IMR-90 (cell line): ENCODE measurements around the gene DLG3. TPM values are rescaled to one million over a fixed set of nuclear protein-coding genes. Genes with fewer than 3 reads are reported as not detected.
A peak's percentile ranks its signal among the peaks of the same experiment; 100 is the strongest.

Experiments used
- ATAC-seq: fragments of 200-7000 bp; cut with Tn5 transposase; 2 replicates; pipeline ENCODE4 v1.9.1; 2020; ENCODE audit warnings: low read depth, mild to moderate bottlenecking, moderate library complexity
- BruUV-seq: library from RNA; stranded (reverse); fragments of 400-500 nt; replicated peaks from 2 replicates; lab custom pipeline; 2021; lab: Mats Ljungman, UMichigan
- CTCF ChIA-PET: fragments of 300-600 bp; formaldehyde crosslinking; extraction: SDS; loops from one replicate; lab custom pipeline; 2021; ENCODE audit warnings: antibody characterized with exemption; lab: Yijun Ruan, JAX
- POLR2A ChIA-PET: fragments of 300-600 bp; sonication (Branson Sonifier 250); formaldehyde crosslinking; loops from one replicate; lab custom pipeline; 2022; ENCODE audit warnings: antibody characterized with exemption; ENCODE audit not compliant: unreplicated experiment; lab: Charles Lee
- DNase-seq: peaks from one replicate; pipeline ENCODE4 v3.0.0; 2013
- H2AFZ ChIP-seq: replicated peaks from 2 replicates; pipeline ENCODE3; 2013; ENCODE audit warnings: low read length, mild to moderate bottlenecking; ENCODE audit not compliant: poor library complexity
- H2AK5ac ChIP-seq: 2 replicates; pipeline ENCODE4 v1.6.1; 2013; ENCODE audit warnings: low read depth, low read length, inconsistent platforms
- H2AK9ac ChIP-seq: replicated peaks from 2 replicates; pipeline ENCODE3; 2013; ENCODE audit warnings: mild to moderate bottlenecking, low read depth, low read length, moderate library complexity; ENCODE audit not compliant: poor library complexity
- H2BK120ac ChIP-seq: 2 replicates; pipeline ENCODE4 v1.6.1; 2013; ENCODE audit warnings: low read depth, low read length, inconsistent platforms
- H2BK15ac ChIP-seq: 3 replicates; pipeline ENCODE4 v1.6.1; 2013; ENCODE audit warnings: low read depth, low read length, inconsistent platforms
- H2BK20ac ChIP-seq: 2 replicates; pipeline ENCODE4 v1.6.1; 2013; ENCODE audit warnings: low read depth, mild to moderate bottlenecking, inconsistent platforms, low read length, moderate library complexity
- H2BK5ac ChIP-seq: 2 replicates; pipeline ENCODE4 v1.6.1; 2013; ENCODE audit warnings: mild to moderate bottlenecking, low read depth, low read length, inconsistent platforms; ENCODE audit not compliant: poor library complexity, severe bottlenecking
- H3K14ac ChIP-seq: replicated peaks from 2 replicates; pipeline ENCODE4 v1.6.1; 2013; ENCODE audit warnings: low read depth, low read length, inconsistent platforms
- H3K18ac ChIP-seq: 2 replicates; pipeline ENCODE4 v1.6.1; 2013; ENCODE audit warnings: low read depth, low read length, control low read depth
- H3K23ac ChIP-seq: 2 replicates; pipeline ENCODE4 v1.6.1; 2013; ENCODE audit warnings: low read depth, low read length, inconsistent platforms
- H3K27ac ChIP-seq: 2 replicates; pipeline ENCODE4 v1.5.1; 2013; ENCODE audit warnings: mild to moderate bottlenecking, control low read depth, low read length; ENCODE audit not compliant: insufficient read depth
- H3K27me3 ChIP-seq: 2 replicates; pipeline ENCODE4 v1.6.1; 2013; ENCODE audit warnings: low read length; ENCODE audit not compliant: control insufficient read depth, insufficient read depth
- H3K36me3 ChIP-seq: 2 replicates; pipeline ENCODE4 v1.6.1; 2013; ENCODE audit warnings: low read length, mixed read lengths; ENCODE audit not compliant: control insufficient read depth, insufficient read depth
- H3K4ac ChIP-seq: 2 replicates; pipeline ENCODE4 v1.6.1; 2013; ENCODE audit warnings: low read depth, low read length, inconsistent platforms
- H3K4me1 ChIP-seq: 2 replicates; pipeline ENCODE4 v1.6.1; 2013; ENCODE audit warnings: low read length, mixed read lengths; ENCODE audit not compliant: control insufficient read depth, insufficient read depth
- H3K4me2 ChIP-seq: 2 replicates; pipeline ENCODE4 v1.6.1; 2013; ENCODE audit warnings: low read depth, mild to moderate bottlenecking, control low read depth, low read length, moderate library complexity
- H3K4me3 ChIP-seq: 2 replicates; pipeline ENCODE4 v1.5.1; 2013; ENCODE audit warnings: low read depth, mild to moderate bottlenecking, control low read depth, low read length, moderate library complexity; ENCODE audit not compliant: insufficient read depth
- H3K56ac ChIP-seq: 2 replicates; pipeline ENCODE4 v1.6.1; 2013; ENCODE audit warnings: low read length, inconsistent platforms; ENCODE audit not compliant: insufficient read depth; ENCODE audit errors: extremely low read depth
- H3K79me1 ChIP-seq, 2 experiments: 2 replicates each; pipeline ENCODE4 v1.6.1; 2013; ENCODE audit warnings: low read length in 2 of 2, inconsistent platforms in 1 of 2, low read depth in 1 of 2
- H3K9ac ChIP-seq: 2 replicates; pipeline ENCODE4 v1.6.1; 2013; ENCODE audit warnings: low read depth, low read length, control low read depth
- H3K9me1 ChIP-seq: 2 replicates; pipeline ENCODE4 v1.6.1; 2013; ENCODE audit warnings: low read length, inconsistent platforms; ENCODE audit not compliant: insufficient read depth
- H3K9me3 ChIP-seq: 2 replicates; pipeline ENCODE4 v1.6.1; 2013; ENCODE audit warnings: low read length; ENCODE audit not compliant: control insufficient read depth, insufficient read depth
- H4K20me1 ChIP-seq: 2 replicates; pipeline ENCODE4 v1.6.1; 2013; ENCODE audit warnings: low read length, inconsistent platforms; ENCODE audit not compliant: insufficient read depth
- H4K5ac ChIP-seq: 2 replicates; pipeline ENCODE4 v1.6.1; 2013; ENCODE audit warnings: mild to moderate bottlenecking, low read depth, low read length, control low read depth
- H4K8ac ChIP-seq, 2 experiments: 2 replicates each; pipeline ENCODE4 v1.6.1; 2013; ENCODE audit warnings: low read depth in 2 of 2, low read length in 2 of 2, control low read depth in 1 of 2, inconsistent platforms in 1 of 2
- H4K91ac ChIP-seq: 2 replicates; pipeline ENCODE4 v1.6.1; 2013; ENCODE audit warnings: low read depth, low read length, inconsistent platforms; ENCODE audit not compliant: insufficient read depth
- BHLHE40 ChIP-seq: fragments of 150-350 bp; IDR thresholded peaks from 2 replicates; pipeline ENCODE4 v1.6.1; 2016; ENCODE audit warnings: mild to moderate bottlenecking, low read depth, low read length
- CEBPB ChIP-seq: IDR thresholded peaks from 2 replicates; pipeline ENCODE4 v1.6.1; 2012; ENCODE audit warnings: low read depth, low read length, improper control_type of control experiment
- CTCF ChIP-seq: conservative IDR thresholded peaks from 2 replicates; pipeline ENCODE4 v1.5.1; 2012; ENCODE audit warnings: mild to moderate bottlenecking, low read depth, low read length, improper control_type of control experiment
- ELK1 ChIP-seq: fragments of 150-350 bp; IDR thresholded peaks from 2 replicates; pipeline ENCODE4 v1.6.1; 2016; ENCODE audit warnings: low read depth, mild to moderate bottlenecking, low read length, moderate library complexity, borderline replicate concordance
- FOS ChIP-seq: fragments of 150-350 bp; IDR thresholded peaks from 2 replicates; pipeline ENCODE4 v1.6.1; 2016; ENCODE audit warnings: low read depth, low read length
- MAFK ChIP-seq: IDR thresholded peaks from 2 replicates; pipeline ENCODE4 v1.6.1; 2012; ENCODE audit warnings: low read depth, low read length, improper control_type of control experiment
- MAZ ChIP-seq: IDR thresholded peaks from 2 replicates; pipeline ENCODE4 v1.6.1; 2012; ENCODE audit warnings: low read depth, mild to moderate bottlenecking, low read length, improper control_type of control experiment, moderate library complexity, borderline replicate concordance
- MXI1 ChIP-seq: IDR thresholded peaks from 2 replicates; pipeline ENCODE4 v1.6.1; 2012; ENCODE audit warnings: low read depth, mild to moderate bottlenecking, low read length, moderate library complexity, borderline replicate concordance
- NFE2L2 ChIP-seq: fragments of 150-350 bp; IDR thresholded peaks from 2 replicates; pipeline ENCODE4 v1.6.1; 2016; ENCODE audit warnings: low read depth, mild to moderate bottlenecking, low read length
- POLR2A ChIP-seq: IDR thresholded peaks from 2 replicates; pipeline ENCODE4 v1.6.1; 2012; ENCODE audit warnings: mild to moderate bottlenecking, low read depth, low read length
- RCOR1 ChIP-seq: IDR thresholded peaks from 2 replicates; pipeline ENCODE4 v1.6.1; 2012; ENCODE audit warnings: mild to moderate bottlenecking, low read length, improper control_type of control experiment; ENCODE audit not compliant: insufficient replicate concordance
- RFX5 ChIP-seq: IDR thresholded peaks from 2 replicates; pipeline ENCODE4 v1.8.0; 2012; ENCODE audit warnings: low read depth, mild to moderate bottlenecking, low read length, moderate library complexity
- SMC3 ChIP-seq: fragments of 150-350 bp; IDR thresholded peaks from 2 replicates; pipeline ENCODE4 v1.6.1; 2016; ENCODE audit warnings: low read depth, mild to moderate bottlenecking, antibody characterized with exemption, low read length, moderate library complexity
- USF2 ChIP-seq: fragments of 150-350 bp; IDR thresholded peaks from 2 replicates; pipeline ENCODE4 v1.6.1; 2017; ENCODE audit warnings: mild to moderate bottlenecking, antibody characterized with exemption, low read length, low read depth
- WGBS, 2 experiments: methylation state at CpG; one replicate each; pipeline versions ENCODE4 v1.1.5 to v1.1.7; 2013; ENCODE audit warnings: missing lambda C conversion rate in 2 of 2; ENCODE audit not compliant: insufficient read length in 1 of 2; ENCODE audit errors: extremely low coverage in 2 of 2; 5-methylcytosine and 5-hydroxymethylcytosine counted together
- dilution Hi-C: fragments of 300-500 bp; cut with HindIII; formaldehyde crosslinking; loops from one replicate; pipeline ENCODE4 v1.14.3; 2018; ENCODE audit warnings: low sequenced_read_pairs; ENCODE audit not compliant: unreplicated experiment
- in situ Hi-C: fragments of 300-500 bp; cut with MboI; formaldehyde crosslinking; loops from 3 replicates; pipeline ENCODE4 v1.14.3; 2019; ENCODE audit warnings: low sequenced_read_pairs, inconsistent platforms, mixed read lengths
- intact Hi-C: fragments of 100-400 bp; cut with micrococcal nuclease; formaldehyde crosslinking; loops from 2 replicates; pipeline ENCODE4 v1.10.0; 2022
- polyA plus RNA-seq, 3 experiments: library from polyadenylated mRNA; depleted of rRNA; stranded (reverse); fragments of >200 nt; gene quantifications; 2 replicates each; pipeline ENCODE4 v1.2.3, GENCODE V29; 2012; ENCODE audit warnings: low replicate concordance in 1 of 3
- total RNA-seq: library from RNA; depleted of rRNA; stranded (reverse); fragments of >200 nt; gene quantifications from 2 replicates; pipeline ENCODE4 v1.2.3, GENCODE V29; 2012

Gene DLG3
- total and polyA plus RNA-seq, 2 of the 4 experiments (the other 2 are of a cell fraction): 11.0 to 27.1 TPM

GRCh38 chrX:70433848-70434351 lies 10.7 kb upstream of the DLG3 start:
- Histone ChIP-seq H3K18ac (no peak overlapping the region), H2AFZ (peak overlapping the region; percentile 91), H3K27me3 (no peaks in the 10 kb centered on the region; the same call in 1 of the 2 replicates), H3K79me1 (peaks cover 4 to 21% of the 10 kb centered on the region in 2 experiments; a peak in 3 of 4 replicates), H3K36me3 (no peaks in the 10 kb centered on the region), H4K5ac (peak overlapping the region; percentile 57), H2BK15ac (no peak overlapping the region), H3K14ac (peak overlapping the region; percentile 62), H3K56ac (no peak overlapping the region), H2AK9ac (peak overlapping the region; percentile 88), H3K27ac (peak overlapping the region; percentile 33; the same call in 1 of the 2 replicates), H4K8ac (peak overlapping the region; percentile 64; a peak in 2 of 4 replicates), H4K91ac (peak overlapping the region; percentile 51), H2AK5ac (no peak overlapping the region), H3K23ac (peak overlapping the region; percentile 78; the same call in 1 of the 2 replicates), H3K4me1 (peaks cover 4% of the 10 kb centered on the region; the same call in 1 of the 2 replicates), H4K20me1 (no peaks in the 10 kb centered on the region), H2BK5ac (peak overlapping the region; percentile 13), H2BK20ac (no peak overlapping the region), H3K9ac (0 out of 2 replicates have a peak overlapping the region, but pooled peaks have one; percentile 41), H2BK120ac (no peak overlapping the region; the same call in 1 of the 2 replicates), H3K4me3 (peak overlapping the region; percentile 91), H3K4ac (peak overlapping the region; percentile 77), H3K9me3 (no peaks in the 10 kb centered on the region), H3K4me2 (peak overlapping the region; percentile 86), H3K9me1 (0 out of 2 replicates have a peak, but pooled peaks cover 7% of the 10 kb centered on the region)
- ATAC-seq (peak; percentile 73), DNase-seq (peak; percentile 31)
- BruUV-seq: no TSS peak
- 24% methylated on average over 15 of the region's 37 CpGs; no CpG with 5 or more reads in 1 of the 2 experiments for WGBS, 2 experiments
- POLR2A ChIA-PET: no interaction called here
- in situ Hi-C loops: no loop called here
- dilution Hi-C loops: no loop called here
- intact Hi-C loops: loop anchor here (1.0 to 2.0 kb wide), 4 partner anchors 144 to 301 kb away; partner anchors contain the start of genes IGBP1 and KIF4A
- CTCF ChIA-PET: interaction anchor here (0.5 to 0.7 kb wide), 3 partner anchors 15 to 250 kb away, joined by 3 read pairs; no protein-coding TSS in a partner anchor
- TF ChIP-seq USF2: no peak
- no peak; the same call in 1 of the 2 replicates for TF ChIP-seq MXI1
- TF ChIP-seq RCOR1: no peak
- TF ChIP-seq MAZ: peak; percentile 19; the same call in 1 of the 2 replicates
- TF ChIP-seq POLR2A: no peak
- TF ChIP-seq BHLHE40: no peak
- peak; percentile 43; the same call in 1 of the 2 replicates for TF ChIP-seq SMC3
- TF ChIP-seq RFX5: no peak
- no peak for TF ChIP-seq MAFK
- TF ChIP-seq NFE2L2: no peak
- TF ChIP-seq CEBPB: no peak
- no peak for TF ChIP-seq FOS
- peak; percentile 70 for TF ChIP-seq CTCF
- TF ChIP-seq ELK1: no peak
